GM03348 (cell line): ENCODE results near the gene APOB.

Source experiments
- DNase-seq: peaks from one replicate; pipeline ENCODE4 v3.0.0; 2012; ENCODE audit warnings: low spot score

The APOB gene

DNA sequence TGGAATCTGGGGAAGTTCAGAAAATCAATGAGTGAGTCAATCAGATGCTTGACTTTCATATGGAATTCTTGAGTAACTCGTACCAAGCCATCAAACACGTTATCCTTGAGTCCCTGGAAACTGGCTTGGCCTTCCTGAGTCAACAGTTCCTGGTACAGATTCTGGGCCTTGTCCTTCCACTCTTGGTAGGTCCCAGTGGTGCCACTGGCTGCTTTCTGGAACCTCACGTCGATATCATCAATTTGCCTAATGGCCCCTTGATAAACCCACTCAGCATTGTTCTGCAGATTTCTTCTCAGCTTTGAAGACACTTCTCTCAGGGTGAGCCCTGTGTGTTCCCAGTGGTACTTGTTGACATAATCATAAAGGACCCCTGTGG, 41.1 kb downstream of the APOB start:
- no peak for DNase-seq

DNA sequence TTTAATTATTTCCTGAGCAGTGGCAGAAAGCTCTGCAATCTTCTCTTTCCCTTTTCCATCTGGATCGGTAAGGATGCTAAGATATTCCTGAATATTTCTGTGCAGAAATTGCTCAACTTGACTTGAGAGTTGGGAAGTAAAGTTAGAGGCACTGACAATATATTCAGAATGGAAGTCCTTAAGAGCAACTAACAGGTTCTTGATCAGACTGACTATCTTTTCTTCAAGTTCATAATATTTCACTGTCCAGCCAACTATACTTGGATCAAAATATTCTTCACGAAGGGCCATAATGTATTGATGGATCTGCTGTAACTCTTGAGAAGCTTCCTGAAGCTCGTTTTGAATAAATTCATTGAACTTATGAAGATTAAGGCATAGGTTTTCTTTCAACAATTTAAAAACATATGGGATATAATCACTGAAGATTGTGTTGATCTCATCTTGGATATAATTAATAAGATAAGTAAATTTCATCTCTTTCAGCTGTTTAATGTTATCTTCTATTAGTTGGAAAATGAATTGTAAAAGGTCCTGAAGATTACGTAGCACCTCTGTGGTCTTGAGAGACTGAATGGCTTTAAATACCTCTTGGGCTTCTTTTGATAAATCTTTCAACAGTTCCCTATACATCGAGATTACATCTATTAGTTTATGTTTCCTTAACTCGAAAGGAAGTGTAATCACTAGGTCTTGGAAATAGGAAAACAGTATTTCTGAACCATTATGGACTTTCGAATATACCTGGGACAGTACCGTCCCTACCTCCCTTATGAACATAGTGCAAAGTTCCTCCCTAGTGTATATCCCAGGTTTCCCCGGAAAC, 41.7 kb downstream of the APOB start:
- no peak for DNase-seq

DNA sequence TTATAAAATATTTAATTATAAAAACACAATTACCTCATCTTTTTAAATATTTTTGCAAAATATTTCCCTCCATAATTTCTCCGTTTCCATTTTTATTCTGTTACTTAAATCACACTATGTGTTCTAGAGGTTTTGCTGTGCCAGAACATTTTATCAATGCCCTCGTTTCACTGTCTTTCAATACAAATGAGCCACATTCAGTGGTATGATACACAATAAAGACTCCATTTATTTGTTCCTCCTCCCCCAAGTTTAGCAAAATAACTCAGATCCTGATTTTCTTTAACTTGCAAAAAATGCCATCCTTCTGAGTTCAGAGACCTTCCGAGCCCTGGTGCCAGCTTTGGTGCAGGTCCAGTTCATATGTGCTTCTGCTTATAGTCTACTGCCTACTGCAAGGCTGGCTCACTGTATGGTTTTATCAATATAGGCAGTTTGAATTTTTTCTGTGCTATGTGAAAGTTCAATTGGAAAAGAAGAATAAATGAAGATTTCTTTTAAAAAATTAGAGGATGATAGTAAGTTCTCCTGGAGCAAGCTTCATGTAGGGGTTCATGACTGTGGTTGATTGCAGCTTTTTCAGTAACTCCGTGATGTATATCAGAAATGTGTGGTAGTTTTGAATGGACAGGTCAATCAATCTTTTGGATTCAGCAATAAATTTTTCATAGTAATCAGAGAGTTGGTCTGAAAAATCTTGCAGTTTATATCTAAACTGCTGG, 42.5 kb downstream of the APOB start:
- DNase-seq = no peak

DNA sequence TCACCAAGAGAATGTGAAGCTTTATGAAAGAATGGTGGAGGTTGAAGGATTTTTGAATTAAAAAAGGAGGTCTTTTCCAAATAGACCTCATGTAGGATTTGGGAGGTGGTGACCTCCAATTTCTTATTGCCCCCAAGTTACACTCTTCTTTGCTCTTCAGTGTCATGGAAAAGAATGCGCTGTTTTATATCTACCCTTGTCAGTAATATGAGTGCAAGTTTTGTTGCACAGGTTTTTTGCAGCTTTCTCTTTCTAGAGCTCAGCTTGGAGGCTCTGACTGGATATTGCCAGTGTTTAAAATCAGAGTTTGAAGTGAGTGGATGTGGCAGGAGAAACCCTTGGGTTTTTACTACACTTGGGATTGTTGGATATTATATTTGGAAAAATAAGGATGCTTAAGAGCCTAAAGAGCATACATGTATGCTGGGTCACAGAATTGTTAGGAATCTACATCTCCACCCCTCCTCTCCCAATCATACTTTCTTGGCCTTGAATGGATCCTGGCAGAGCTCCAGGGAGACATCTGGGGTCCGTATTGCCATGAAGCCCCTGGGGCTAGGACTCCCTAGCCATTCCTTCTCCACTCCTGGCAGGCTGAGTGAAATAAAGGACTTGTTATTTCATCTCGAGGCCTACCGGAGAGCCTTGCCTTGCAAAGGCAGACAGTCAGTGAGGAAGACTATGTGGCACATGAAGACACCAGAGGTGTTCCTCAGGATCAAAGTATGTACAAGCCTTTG, 43.8 kb downstream of the APOB start:
- no peak for DNase-seq

DNA sequence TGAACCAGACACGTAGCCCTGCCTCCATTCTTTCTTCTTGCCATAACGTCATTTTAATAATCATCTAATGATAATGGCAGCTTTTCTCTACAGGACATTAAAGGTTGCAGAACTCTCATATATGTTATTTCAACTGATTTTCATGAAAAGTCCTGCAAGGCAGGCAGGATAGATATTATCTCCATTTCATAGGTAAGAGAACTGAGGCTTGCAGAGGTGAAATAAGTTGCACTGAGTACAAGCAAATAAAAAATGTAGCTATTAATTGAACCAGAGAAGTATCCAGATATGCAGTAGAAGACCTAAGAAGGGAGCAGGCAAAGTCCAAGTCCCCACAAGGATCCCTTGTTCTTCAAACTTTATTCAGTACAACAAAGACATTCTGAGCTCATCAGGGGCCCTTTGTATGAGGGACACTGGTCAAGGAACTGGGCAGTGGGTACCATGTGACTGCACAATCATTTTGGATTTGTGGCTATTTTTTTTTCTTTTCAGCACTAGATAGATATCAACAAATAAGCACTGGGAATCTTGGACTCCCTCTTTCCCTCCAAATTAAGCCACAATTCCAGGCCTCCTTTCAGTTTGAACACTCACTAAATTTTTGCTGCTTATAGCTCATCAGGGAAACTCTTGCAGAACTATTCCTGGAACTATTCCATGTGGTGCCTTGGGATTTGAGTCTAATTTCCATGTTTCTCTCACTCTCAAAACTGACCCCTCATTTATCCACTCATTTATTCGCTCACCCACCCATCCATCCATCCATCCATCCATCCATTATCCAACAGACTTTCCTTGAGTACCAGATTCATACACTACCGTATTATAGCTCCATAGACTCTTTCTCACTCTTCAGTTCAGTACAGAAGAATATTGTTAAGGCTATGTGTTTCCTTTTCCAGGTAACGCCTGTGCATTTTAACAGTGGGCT, 44.6 kb downstream of the APOB start:
- no peak for DNase-seq

DNA sequence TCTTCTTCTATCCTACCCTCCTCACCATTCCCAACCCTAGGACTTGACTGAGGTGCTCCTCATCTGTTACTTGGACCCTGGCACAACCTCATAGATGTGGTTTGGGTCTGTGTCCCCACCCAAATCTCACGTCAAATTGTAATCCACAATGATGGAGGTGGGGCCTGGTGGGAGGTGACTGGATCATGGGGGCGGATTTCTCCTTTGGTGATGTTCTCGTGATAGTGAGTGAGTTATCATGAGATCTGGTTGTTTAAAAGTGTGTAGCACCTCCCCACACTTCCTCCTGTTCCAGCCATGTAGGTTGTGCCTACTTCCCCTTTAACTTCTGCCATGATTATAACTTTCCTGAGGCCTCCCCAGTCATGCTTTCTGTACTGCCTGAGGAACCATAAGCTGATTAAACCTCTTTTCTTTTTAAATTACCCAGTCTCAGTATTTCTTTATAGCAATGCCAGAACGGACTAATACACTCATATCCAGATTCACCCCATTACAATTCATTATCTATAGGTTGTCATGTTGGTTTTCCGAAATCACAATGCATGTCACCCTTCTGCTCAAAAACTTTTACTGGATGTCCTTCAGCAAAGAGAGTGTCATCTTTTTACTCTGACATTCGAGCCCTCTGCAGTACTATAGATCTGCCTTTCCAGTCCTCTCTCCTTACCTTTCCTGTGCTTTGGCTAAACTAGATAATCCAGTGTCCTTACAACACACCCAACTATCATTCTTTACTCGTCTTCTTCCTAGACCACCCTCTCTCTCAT, 45.7 kb downstream of the APOB start:
- DNase-seq = no peak

DNA sequence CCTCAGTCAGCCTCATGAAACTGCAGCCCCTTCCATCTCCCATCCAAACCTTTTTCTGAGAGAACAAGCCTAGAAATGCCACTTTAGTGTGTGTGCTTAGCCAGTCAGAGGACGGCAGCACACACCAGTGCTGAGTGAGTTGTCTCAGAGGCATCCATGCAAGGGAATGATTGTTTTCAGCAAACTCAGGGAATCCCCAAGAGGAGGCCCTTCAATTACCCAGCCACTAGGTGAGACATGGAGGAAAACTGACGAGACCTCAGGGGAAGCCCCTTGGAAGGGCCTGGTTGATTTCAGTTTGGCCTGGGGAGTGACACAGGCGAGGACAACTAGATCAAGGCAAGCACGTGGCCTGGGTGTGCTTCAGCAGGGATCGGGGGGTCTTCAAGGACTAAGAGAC, 49.7 kb downstream of the APOB start:
- DNase-seq = no peak

DNA sequence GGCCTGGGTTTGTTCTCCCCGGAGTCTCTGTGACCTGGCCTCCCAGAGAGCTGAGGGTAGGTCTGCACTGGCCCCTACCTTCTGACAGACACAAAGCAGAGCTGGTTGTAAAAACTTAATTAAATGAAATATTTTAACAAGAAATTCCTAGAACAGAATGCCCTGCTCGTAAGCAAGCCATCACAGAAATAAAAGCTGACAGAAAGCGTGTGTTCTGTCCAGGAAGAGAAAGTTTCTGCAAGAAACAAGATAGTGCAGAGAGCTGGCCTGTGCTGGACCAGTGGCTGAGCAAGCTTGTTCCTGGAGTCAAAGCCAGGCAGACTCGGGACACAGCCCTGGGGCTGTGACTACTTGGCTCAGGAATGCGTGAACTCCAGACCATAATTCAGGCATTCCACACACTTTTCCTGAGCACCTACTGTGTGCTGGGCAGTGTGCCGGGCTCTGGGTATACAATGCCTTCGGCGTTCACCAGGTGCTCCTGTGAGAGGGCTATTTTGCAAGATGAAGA, 51.6 kb downstream of the APOB start:
- DNase-seq = peak; percentile 20

DNA sequence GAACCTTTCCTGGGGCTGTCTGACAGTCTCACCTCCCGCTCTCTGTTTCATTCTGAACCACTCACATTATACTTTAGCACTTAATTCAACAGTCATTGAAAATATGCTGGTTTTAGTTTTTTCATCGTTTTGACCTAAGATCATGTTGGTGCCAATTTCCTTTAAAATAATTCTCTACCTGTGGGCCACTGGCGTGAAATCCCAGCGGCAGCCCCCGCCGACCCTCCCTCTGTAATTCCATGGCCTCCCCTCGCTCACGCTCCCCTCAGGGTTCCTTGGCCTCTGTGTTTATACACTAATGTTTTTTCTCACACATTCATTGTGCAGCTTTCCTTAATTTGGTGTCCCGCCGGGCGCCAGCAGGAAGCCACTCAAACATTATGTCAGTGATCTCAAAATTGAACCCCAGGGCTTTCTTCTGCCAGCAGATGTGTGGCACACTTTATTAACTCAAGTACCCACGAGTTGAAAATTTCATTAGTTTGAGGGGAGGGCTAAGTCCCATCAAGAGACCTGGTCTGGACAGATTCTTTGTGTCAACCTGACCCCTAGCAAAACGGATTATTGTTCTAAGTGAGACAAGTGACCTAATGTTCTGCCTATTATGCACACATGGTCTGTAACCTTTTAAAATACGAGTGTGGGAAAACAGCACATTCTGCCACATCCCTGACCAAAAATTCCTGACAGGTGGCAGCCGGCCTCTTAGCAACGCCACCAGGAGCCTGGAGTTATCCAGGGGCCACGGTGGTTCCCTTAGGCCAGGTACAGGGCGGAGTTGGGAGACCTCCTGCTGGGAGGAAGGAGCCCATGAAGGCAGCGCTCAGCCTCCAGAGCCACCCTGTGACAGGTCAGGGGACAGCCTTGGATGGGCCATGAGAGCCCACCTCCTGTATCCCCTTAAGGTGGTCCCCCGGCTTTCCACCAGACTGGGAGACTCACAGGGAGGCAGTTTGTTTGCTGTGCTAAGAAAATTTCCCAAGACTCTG, 53.1 kb downstream of the APOB start:
- DNase-seq = no peak

DNA sequence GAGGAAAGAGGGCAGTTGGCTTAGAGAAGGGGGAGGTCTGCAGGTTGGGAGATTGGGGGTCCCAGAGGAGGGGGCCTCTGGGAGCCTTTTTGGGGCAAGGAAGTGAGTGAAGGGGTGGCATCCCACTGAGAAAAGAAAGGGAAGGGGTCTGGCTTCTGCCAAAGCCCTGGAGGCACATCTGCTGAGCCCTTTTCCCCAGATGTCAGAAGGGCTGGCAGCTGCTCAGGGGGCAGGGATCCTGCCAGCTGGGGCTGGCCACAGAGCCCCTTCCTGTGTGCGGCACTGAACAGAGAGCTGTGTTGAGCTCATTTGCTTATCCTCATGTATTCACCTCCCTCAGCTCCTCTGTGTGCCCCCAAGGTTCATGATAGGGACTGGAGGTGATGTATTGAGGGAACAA, 54.5 kb downstream of the APOB start:
- no peak for DNase-seq

DNA sequence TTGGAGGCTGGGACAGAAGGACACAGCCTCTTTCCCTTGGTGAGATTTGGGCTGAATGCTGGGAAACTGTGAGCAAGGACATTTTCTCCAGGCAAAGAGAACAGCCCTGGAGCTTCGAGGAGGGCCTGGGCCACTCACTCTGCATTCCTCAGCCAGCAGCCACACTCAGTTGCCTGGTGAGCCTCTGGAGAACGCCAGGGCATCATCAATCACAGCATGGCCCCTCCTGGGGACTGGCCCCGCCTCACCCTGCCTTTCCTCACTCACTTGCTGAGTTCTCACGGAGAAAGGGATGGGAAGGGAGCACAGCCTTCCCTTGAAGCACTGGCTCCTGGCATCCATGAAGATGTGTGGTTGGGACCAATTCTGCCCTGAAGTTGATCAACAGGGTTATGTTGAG, 55.0 kb downstream of the APOB start:
- DNase-seq = no peak

DNA sequence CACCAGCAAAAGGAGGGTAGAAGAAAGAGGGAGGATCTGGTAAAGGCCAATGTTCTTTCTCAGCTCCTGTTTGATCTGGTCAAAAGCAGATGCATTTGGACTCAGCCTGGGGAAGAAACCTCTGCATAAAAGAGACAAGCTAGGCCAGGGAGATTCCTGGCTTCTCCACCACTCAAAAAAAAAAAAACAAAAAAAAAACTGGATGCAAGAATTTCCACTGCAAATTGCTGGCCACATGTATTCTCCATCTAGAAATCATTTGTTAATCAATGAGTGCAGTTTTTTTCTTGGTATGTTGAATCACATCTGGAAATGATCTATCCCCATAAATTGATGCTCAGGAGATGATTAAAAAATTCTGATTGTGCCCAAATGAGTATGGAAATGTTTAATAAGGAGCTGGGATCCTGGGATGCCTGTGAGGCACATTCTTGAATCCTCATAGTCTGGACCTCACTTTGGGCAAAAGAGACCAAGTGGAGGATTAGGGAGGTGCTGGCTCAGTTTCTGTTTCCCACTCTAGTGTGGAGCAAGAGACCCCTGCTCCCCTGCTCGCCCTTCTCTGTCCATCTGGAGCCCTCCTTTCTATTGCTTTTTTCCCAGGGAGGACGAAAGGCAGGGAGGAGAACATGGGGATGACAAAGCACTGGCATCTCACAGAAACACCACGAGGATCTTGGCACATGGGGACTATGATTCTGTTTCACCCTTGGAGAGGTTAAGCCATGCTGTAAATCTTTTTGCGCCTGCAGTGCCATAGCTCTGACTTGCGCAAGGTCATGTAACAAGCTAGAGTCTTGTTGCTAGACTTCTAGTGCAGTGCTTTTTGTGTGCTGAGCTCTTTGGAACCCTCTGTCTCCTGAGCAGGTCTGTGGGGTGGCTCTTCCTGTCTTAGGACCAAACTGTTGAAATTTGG, 57.6 kb downstream of the APOB start:
- DNase-seq = no peak

DNA sequence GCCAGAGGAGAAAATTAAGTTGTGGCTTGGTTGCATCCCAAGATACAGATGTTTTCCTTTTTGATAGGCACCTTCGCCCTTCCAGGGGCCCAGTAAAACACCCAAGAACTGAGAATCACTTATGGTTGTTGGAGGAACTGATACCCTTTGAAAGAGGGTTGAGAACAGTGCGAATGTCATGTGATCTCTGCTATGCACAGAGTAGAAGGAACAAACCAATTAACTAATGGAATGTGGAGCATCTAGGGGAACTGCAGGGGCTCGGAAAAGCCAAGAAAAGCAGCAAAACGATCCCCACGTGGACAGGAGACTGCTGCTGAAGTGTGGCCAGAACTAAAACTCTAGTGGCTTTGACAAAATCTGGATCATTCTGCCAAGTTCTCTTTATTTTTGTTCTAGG, 58.8 kb downstream of the APOB start:
- no peak for DNase-seq

DNA sequence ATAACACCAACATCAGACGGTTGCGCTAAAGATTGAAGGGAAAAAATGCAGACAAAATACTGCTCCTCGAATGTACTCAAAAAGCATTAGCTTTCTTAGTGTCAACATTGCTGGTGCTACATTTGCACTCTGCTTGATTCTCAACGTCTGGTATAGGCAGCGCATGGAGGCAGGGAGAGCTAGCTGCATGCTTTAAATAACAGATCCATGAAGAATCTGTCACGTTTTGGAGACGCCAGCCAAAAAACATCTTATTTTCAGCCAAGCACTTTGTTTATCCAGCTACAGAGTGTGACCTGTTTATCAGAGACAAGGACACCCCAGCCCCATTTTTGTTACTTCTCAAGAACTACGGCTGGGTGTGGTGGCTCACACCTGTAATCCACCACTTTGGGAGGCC, 59.5 kb downstream of the APOB start:
- DNase-seq = no peak

DNA sequence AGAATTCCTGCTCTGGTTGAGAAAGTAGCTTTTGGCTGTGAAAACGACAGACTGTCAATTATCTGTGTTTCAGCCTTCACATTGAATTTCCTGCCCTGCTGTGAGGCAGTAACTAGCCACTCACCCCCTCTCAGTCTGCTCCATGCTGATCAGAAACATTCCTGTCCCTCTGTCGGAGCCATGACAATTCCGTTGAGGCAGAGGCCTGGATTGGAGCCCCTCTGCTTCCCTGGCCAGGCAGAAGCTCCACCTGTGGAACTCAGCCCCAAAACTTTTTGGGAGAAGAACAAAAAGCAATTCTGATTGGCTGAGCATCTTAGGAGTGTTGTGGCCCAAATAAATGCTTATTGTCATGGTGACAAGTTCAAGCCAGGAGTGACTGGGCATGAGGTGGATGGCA, 60.0 kb downstream of the APOB start:
- no peak for DNase-seq

DNA sequence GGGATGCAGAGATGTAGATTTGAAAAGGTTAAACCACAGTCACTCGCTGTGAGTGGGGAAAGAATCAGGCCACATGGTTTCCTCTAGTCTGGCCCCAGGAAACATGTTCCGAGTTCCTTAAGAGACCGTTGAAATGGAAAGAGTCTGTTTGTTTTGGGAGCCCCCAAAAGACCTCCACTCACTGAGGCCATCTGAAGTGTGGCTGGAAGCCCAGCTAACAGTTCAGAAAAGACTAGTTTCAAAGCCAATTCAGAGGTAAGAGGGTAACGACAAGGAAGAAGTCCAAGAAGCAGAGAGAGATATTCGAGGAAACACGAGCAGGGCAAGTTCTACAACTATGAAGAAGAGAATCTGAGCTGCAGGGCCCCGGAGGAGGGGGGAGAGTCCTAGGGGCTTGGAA, 61.0 kb downstream of the APOB start:
- no peak for DNase-seq

DNA sequence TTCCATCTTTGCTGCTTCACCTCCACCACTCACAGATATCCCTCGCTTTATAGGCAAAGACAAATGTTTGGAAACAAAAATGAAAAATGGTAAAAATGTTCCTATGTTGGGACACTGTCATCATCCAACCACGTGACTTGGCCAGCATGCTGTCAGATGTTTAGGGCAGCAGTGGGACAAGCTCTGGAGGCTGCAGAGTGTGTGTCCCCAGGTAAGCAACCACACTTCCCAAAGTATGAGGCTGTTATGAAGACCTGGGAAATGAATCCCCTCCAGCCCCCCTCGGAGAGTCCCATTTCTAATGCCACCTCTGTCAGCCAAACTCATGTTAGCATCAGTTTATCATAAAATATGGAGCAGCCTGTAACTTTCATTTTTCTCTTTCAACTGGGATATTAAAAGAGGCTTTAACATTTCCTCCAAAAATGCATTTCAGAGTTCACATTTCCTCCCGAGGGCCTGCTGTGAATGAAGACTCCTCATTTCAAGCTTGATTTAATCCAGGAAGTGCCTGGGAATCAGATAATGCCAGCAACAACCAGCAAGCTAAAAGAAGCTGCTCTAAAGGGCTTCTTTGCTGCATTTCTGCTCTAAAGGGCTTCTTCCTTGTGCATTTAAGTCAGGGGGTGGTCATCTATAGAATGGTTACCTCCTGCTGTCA, 66.2 kb downstream of the APOB start:
- no peak for DNase-seq

DNA sequence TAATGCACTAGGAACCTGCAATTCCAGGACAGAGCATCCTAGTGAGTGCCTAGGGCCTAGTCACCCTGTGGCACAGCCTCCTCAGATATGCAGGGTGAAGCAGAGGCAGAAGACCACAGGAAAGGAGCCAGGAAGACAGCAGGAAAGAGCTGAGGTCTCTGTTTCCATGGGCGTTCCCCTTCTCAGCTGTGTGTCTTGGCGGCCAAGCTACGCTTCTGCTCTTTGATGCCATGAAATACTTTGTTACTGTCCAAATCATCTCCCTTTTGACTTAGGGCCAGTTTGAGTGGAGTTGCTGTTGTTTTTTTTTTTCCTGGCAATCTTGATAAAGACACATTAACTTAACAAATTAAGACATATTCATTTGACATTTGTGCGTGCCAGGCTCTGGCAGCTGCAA, 67.3 kb downstream of the APOB start:
- DNase-seq = no peak
